KOPT-K1 (cell line): Measurements from ENCODE around the gene TMTC2.

Experiments
- H3K27ac ChIP-seq: fragments of 200-600 bp; sonication (generic); 2 replicates; pipeline ENCODE4 v1.5.1; 2016; ENCODE audit warnings: antibody characterized with exemption, mild to moderate bottlenecking, low read depth, low read length; ENCODE audit not compliant: poor library complexity, severe bottlenecking
- H3K36me3 ChIP-seq: fragments of 200-600 bp; sonication (generic); 2 replicates; pipeline ENCODE4 v1.5.1; 2017; ENCODE audit warnings: antibody characterized with exemption, mild to moderate bottlenecking, low read length, moderate library complexity; ENCODE audit not compliant: insufficient read depth
- H3K9me3 ChIP-seq: fragments of 200-600 bp; sonication (generic); 2 replicates; pipeline ENCODE4 v1.5.1; 2017; ENCODE audit warnings: antibody characterized with exemption, low read length, mild to moderate bottlenecking; ENCODE audit not compliant: insufficient read depth, poor library complexity, severe bottlenecking

TMTC2 gene

GRCh38 chr12:83008703-83009102 lies 322.0 kb downstream of the TMTC2 start:
- Histone ChIP-seq H3K9me3 (peaks cover 19% of the 10 kb centered on the region), H3K27ac (no peak overlapping the region), H3K36me3 (no peaks in the 10 kb centered on the region)

DNA sequence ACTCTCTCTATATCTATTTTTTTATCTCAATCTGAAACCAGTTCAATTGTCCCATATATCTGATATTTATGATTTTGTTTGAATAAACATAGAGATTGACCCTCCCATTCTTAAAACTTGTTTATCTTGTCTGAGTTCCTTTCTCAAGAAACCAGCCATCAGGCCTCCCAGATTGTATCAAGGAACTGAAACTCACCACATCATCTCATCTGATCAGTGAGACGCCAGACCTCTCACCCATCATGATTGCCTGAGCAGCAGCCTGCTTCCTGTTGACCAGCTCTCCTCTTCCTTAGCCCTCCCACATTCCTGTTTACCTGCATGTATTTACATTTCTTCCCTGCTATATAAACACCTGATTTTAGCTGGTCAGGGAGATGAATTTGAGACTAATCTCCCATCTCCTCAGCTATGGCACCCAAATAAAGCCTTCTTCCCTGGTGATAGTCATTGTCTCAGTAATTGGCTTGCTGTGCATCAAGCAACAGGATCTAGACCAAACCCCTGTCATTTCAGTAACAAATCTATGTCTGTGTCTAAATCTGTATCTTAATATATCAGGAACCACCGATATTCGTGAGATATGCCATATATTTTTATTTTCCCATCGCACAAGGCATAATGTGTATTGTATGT lies 323.6 kb downstream of the TMTC2 start:
- H3K36me3 ChIP-seq, result no peaks in the 10 kb centered on the region
- no peak overlapping the region for H3K27ac ChIP-seq
- H3K9me3 ChIP-seq, result peaks cover 19% of the 10 kb centered on the region

DNA sequence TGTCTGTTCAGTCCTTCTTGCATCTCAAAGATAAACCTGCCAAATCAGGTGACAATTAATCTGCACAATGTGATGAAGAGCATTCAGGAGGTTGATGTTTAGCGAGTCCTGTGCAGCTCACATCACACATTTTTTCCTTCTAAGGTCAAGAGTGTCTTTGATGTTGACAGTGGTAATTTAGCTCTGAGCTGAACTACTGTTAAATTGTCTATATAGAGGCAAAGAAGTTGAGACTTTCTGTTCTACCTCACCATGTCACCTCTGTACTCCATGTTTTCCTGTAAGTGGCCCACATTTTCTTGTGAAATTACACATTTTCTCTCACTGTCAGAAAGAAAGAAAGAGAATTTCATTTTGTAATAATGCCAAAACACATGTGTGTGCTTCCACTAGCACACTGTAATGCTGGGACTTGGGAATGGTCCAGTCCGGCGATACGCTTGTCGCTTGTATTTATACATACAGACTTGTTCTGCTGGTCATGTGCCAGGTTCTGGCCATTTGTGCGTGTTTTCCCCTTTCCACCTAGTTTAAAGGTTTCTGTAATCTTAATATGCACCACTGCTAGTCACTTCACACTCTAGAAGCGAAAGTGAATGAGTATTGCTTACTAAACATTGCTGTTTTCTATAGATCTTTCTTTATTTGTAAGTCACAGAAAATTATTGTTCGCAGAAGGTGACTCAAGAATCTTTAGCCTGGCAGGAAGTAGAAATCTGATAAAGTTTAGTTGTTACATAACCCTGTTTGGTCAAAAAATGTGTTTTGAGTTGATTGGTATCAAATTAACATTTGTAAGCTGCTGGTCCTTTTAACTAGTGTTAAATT lies 328.9 kb downstream of the TMTC2 start:
- Histone ChIP-seq H3K36me3 (no peaks in the 10 kb centered on the region), H3K9me3 (peaks cover under 1% of the 10 kb centered on the region), H3K27ac (no peak overlapping the region)

GRCh38 chr12:83016218-83016835 lies 329.6 kb downstream of the TMTC2 start:
- no peaks in the 10 kb centered on the region for H3K36me3 ChIP-seq
- no peaks in the 10 kb centered on the region for H3K9me3 ChIP-seq
- no peak overlapping the region for H3K27ac ChIP-seq

- Histone ChIP-seq H3K36me3 (no peaks in the 10 kb centered on the region), H3K9me3 (no peaks in the 10 kb centered on the region), H3K27ac (no peak overlapping the region)
Measured at GRCh38 chr12:83016991-83017390, 330.3 kb downstream of the TMTC2 start.

- no peak overlapping the region for H3K27ac ChIP-seq
- no peaks in the 10 kb centered on the region for H3K9me3 ChIP-seq
- no peaks in the 10 kb centered on the region for H3K36me3 ChIP-seq
Measured at GRCh38 chr12:83018088-83018487, 331.4 kb downstream of the TMTC2 start.

GRCh38 chr12:83027021-83027723 lies 340.5 kb downstream of the TMTC2 start:
- H3K9me3 ChIP-seq, result no peaks in the 10 kb centered on the region
- no peaks in the 10 kb centered on the region for H3K36me3 ChIP-seq
- H3K27ac ChIP-seq, result no peak overlapping the region

- no peaks in the 10 kb centered on the region for H3K36me3 ChIP-seq
- H3K9me3 ChIP-seq, result no peaks in the 10 kb centered on the region
- no peak overlapping the region for H3K27ac ChIP-seq
Measured at GRCh38 chr12:83031196-83031595, 344.5 kb downstream of the TMTC2 start.

- H3K27ac ChIP-seq, result no peak overlapping the region
- H3K36me3 ChIP-seq, result no peaks in the 10 kb centered on the region
- no peaks in the 10 kb centered on the region for H3K9me3 ChIP-seq
Measured at GRCh38 chr12:83036847-83037246, 350.1 kb downstream of the TMTC2 start.

- no peaks in the 10 kb centered on the region for H3K36me3 ChIP-seq
- no peak overlapping the region for H3K27ac ChIP-seq
- H3K9me3 ChIP-seq, result no peaks in the 10 kb centered on the region
Measured at GRCh38 chr12:83039413-83039812, 352.7 kb downstream of the TMTC2 start.

DNA sequence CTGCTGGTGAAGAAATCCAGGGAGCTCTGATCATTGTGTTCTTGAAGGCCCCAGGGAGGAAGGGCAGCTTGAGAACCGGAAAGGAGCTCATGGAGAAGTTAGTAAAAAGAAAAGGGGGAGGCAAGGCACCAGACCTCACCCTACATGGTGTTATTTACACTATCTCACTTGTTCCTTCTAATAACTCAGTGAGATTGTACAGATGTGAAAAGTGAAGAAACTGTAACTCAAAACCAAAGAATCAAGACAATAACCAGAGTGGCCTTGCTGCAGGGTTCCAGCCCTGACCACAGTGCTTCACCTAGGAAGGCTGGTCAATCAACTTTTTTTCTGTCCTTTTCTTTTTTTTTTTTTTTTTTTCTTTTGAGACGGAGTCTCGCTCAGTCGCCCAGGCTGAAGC lies 353.6 kb downstream of the TMTC2 start:
- no peaks in the 10 kb centered on the region for H3K9me3 ChIP-seq

GRCh38 chr12:83040991-83041390 lies 354.3 kb downstream of the TMTC2 start:
- Histone ChIP-seq H3K27ac (no peak overlapping the region), H3K36me3 (no peaks in the 10 kb centered on the region), H3K9me3 (no peaks in the 10 kb centered on the region)

More for the DNA sequence above, 353.6 kb downstream of the TMTC2 start:
- no peaks in the 10 kb centered on the region for H3K36me3 ChIP-seq
- H3K27ac ChIP-seq, result no peak overlapping the region

- Histone ChIP-seq H3K36me3 (no peaks in the 10 kb centered on the region), H3K27ac (no peak overlapping the region), H3K9me3 (no peaks in the 10 kb centered on the region)
Measured at GRCh38 chr12:83042441-83043200, 355.9 kb downstream of the TMTC2 start.

GRCh38 chr12:83044736-83045135 lies 358.0 kb downstream of the TMTC2 start:
- Histone ChIP-seq H3K36me3 (no peaks in the 10 kb centered on the region), H3K27ac (no peak overlapping the region), H3K9me3 (no peaks in the 10 kb centered on the region)
